GM23338 (cell line): ENCODE data around the gene SLC38A8.

ENCODE experiments used
- CTCF ChIP-seq, 2 experiments: fragments of 200-600 bp in 1 of 2; sonication (generic) in 1 of 2; conservative IDR thresholded peaks; 2 replicates each; pipeline versions ENCODE4 v1.5.1 to v1.6.1; 2016 to 2017; ENCODE audit warnings: antibody characterized with exemption in 2 of 2, low read depth in 2 of 2, mild to moderate bottlenecking in 2 of 2, moderate library complexity in 1 of 2
- POLR2AphosphoS5 ChIP-seq: IDR thresholded peaks from 2 replicates; pipeline ENCODE4 v1.6.1; 2016; ENCODE audit warnings: antibody characterized with exemption, low read depth

GRCh38 chr16:84052071-84052622 lies 9.6 kb upstream of the SLC38A8 start:
- TF ChIP-seq CTCF (conservative IDR thresholded peaks at IDR 0.05; ENCODE audit: low read depth in 2 of 2) (no peak), POLR2AphosphoS5 (no peak)
